EL (cell line): ENCODE results near the gene GADL1.

Experiments used
- DNase-seq: peaks from one replicate; pipeline ENCODE4 v3.0.0-alpha.2; 2016

GADL1 gene

DNA sequence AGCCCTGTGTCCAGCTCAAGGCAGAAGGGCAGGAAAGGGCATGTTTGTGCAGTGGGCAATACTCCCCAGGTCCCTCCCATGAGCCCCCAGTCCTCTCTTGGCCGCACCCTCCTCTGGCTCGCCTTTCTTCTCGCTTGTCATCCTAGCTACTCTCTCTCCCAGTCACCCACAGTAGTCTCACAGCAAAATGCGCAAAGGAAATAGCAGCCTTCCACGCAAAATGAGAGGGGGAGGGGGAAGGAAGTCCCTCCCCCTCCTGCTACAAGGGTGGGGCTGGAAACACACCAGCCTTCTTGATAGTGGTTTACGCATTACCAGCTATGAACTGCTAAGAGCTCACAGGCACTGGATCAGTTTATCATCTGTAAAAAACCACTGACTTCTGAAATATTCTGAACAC lies 83.8 kb downstream of the GADL1 start:
- DNase-seq: no peak

GRCh38 chr3:30805695-30806094 lies 88.8 kb downstream of the GADL1 start:
- DNase-seq: no peak

GRCh38 chr3:30804984-30805383 lies 89.5 kb downstream of the GADL1 start:
- DNase-seq: no peak

DNA sequence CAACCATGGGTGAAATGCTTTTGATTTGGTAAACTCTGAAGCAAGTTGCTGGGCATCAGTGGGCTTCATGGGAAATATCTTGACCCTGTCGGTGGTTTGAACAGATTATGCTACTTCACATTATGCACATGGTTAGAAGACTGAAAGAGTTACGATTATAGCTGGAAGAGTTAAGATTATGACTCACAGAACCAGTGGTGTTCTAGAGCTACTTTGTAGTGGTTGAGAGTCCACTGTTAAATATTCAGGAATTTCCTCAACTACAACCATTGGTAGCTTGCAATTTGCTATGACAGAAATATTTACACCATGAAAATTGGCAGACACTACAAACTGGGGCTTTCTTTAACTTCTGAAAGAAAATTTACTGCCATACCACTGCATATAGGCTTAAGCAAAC lies 99.3 kb downstream of the GADL1 start:
- no peak for DNase-seq

- no peak for DNase-seq
These were observed 100.7 kb downstream of the GADL1 start for GRCh38 chr3:30793740-30794139.

DNA sequence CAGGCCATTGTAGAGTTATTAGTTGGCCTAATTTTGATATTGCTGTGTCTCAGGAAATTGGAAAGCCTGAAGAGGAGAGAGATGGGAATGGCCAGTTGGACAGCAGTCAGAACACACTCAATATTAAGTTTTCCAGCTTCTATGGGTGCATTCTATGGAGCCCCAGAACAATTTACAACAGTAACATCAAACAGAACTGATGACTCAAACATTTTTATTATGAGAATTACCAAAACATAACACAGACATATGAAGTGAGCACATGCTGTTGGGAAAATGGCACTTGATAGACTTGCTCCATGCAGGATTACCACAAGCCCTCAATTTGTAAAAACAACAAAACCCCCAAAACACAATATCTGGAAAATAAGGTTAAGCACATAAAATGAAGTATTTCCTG lies 104.3 kb downstream of the GADL1 start:
- no peak for DNase-seq

DNA sequence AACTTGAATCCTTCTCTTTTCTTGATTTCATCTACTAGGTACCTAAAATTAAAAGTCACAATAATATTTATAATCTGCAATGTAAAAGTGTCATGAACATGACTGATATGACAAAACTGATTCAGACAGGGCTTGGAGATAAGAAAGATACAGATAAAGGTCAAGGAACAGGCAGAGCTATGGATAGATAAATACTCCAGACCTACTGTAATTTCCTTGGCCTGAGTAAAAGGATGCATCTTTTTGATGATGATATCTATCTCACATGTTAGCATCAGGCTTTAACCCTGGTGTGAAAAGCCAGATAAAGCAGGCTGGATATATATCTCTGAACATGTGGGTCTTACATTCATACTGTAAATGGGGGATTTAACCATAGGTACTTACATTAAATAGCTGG lies 108.1 kb downstream of the GADL1 start:
- no peak for DNase-seq

GRCh38 chr3:30779686-30780287 lies 114.7 kb downstream of the GADL1 start:
- DNase-seq: peak; percentile 47

DNA sequence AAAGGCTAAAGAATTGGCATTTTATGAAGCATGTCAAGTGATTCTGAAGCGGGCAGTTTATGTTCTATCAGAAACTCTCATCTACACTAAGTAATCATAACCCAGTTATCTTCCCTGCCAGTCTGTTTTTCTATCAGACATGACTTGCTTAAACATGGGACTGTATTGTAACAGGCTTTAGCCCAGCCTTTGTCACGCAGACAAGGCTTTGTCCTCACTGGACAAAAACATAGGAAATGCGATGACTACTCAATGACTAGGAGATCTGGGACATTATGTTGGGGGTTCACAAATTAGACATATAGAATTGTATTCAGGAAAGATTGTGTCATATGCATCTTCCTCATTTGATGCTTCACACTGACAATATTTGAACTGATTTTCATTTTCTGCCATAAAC lies 115.5 kb downstream of the GADL1 start:
- DNase-seq: no peak

DNA sequence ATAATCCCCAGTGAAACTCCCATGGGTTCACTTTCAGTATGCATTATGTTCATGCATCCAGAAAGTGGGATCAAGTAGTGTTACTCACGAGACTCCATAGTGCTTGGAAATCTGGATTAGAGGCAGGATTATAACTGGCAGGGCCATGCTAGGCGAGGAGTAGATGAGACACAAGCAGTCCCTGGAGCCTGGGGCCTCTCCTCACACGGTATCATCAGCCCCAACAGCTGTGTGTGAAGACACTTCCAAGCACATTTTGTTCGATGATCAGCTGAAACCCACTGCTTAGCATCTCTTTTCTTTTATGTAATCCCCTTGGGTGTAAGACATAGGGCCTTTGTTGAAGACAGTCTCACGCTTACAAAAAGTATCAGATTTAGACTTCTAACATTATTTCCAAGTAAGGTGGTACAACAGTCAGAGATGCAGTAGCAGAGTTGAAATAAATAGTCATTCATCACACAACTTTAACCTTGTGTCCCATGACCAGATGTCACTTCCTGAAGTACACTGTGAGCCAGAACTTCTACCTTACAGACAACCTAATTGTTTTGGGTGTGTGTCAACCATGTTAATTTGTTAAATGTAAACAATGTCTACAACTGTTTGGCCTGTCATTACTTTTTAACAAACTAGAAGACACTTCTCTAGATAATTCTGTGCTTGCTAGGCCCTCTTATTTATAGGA lies 116.9 kb downstream of the GADL1 start:
- DNase-seq: no peak

DNA sequence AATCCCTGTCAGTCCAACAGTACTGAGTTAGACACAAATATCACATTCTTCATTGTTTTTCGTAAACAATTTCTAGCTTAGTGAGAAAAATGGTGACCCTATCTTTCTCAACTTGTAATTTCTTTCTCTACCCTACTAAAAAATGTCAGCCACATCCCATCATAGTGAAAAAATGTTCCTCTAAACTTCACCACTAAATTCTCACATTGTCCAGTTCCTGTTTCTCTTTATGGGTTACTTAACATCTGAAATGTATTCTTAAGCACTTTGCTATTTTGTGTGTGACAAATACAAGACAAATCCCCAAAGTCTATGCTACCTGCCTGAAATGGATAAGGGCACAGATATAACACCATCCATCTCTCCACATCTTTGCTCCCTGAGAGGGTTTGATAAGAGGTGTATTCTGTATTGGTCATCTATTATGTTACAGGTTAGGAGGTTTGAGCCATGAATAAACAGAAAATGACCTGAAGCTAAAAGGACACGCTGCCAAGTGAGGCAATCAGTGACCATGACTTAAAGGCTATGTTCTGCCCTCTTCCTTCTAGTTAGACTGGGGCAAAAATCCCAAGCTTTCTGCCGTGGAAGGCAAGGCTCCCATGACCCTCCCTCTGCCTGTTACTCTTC lies 118.2 kb downstream of the GADL1 start:
- no peak for DNase-seq

DNA sequence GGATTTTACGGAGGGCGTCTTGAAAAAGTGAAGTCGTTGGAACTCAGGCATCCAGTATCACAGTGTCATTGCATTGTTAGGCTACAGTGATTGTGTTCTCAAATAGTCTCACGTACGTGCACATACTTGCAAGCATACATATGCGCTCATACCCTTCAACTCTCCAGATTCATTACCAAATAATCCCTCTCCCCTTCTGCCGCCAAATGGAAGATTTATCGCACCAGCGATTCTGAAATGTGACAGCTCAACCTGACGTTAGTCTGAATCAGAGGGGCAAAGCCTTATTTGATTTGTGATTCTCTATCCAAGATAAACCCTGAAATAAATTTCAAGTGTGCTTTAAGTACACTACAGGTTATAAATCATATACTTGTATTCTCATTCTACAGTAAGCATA lies 119.4 kb downstream of the GADL1 start:
- no peak for DNase-seq

DNA sequence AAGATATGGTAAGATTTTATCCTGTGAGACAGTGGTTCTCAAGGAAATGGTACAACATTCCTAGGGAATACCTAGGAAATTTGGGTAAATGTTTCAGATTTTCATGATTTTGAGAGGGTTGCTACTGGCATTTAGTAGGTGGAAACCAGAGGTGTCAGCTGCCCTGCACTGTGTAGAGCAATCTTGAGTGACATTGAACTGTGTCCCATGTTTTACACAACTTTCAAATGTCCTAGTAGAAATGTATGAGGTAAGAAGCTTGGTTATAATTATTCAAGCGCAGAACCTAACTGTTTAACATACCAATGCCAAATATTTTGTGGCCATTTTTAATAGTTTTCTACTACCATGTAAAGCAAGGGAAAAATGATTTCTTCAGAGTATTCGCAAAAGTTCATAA lies 120.4 kb downstream of the GADL1 start:
- no peak for DNase-seq

DNA sequence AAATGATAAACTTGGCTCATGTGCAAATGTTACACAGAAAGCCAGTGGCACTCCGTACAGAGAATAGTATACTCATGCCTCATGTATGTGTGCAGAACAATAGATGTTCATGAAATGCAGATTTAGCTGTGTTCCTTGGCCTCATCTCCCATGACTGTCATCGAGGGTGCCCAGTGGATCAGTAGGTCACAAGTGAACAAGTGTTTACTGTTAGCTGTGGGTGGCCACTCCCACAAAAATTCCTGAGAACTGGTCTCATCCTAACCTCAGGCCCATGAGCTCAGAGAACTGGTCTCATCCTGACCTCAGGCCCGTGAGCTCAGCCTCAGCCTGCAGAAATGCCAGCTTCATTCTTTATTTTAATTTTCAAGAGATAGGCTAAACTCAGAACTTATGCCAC lies 124.1 kb downstream of the GADL1 start:
- peak; percentile 95 for DNase-seq

- DNase-seq: peak; percentile 60
These were observed 125.5 kb downstream of the GADL1 start for GRCh38 chr3:30768703-30769550.

GRCh38 chr3:30768046-30768445 lies 126.4 kb downstream of the GADL1 start:
- no peak for DNase-seq

DNA sequence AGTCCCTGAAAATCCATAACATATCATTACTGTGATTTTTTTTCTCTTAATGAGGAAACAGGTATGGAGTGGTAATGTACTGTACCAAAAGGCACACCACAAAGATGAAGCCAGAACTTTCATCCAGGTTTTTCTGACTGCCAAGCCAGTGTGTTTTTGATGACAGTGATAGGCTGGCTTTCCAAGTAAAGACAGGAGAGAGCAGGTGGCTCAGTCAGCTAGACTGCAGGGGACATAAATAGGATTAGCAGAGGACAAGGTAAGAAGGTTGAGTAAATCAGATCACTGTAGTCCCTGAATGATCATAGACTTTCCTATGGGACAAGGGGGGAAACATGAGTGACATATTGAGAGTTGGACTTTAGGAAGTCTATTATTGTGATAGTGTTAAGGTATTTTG lies 127.9 kb downstream of the GADL1 start:
- no peak for DNase-seq

DNA sequence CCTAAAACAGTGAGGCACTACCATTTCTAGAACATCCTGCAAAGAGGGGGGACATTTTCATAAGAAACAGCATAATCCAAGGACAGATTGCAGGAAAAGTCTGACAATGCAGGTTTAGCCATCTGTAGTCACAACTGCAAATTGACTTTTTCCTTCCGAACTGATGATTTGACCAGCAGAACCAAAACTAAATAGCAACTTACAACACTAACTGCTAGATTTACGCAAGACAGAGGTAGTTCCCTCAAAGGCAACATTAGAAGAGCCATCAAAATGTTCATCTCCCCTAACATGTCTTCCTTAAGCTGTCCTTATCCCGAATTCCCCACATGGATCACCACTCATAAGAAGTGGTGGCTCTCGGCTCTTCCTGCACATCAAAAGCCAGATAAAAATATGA lies 129.6 kb downstream of the GADL1 start:
- DNase-seq: no peak

- no peak for DNase-seq
These were observed 130.2 kb downstream of the GADL1 start for GRCh38 chr3:30764281-30764680.

DNA sequence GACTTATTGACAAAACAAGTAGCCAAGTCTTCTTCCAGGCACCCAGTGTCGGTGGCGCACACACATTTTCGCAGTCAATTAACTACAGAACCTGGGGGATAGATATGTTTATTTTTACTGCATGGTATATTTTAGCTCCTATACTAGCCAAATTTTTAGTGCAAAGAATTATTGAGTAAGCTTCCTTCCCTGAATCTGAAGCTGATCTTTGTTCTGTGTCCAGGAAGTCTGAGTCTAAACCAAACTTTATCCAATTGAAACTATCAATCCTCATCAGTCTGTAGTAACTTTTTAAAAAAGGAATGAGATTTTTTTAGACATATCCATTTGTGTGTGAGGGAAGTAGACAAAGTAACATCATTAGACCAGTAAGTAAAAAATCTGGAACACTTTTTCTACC lies 133.1 kb downstream of the GADL1 start:
- DNase-seq: no peak

DNA sequence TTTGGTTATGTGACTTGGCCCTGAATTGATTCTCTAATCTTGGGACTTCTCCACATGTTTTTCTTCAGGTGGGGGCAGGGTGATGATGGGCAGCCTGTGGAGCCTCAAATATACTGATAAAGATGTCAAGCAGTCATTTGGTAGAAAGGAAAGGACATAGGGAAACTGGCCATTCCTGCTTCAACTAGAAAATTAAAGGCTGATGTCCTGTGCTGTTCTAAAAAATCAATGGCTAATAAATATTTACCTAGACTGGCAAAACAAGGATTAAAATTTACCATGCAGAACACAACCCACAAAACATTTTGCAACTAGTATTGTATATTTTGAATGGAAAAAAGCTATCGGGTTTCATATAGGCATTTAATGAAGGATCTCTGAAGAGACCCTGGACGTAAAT lies 133.7 kb downstream of the GADL1 start:
- no peak for DNase-seq

- peak; percentile 43 for DNase-seq
These were observed 134.3 kb downstream of the GADL1 start for GRCh38 chr3:30760040-30760695.

DNA sequence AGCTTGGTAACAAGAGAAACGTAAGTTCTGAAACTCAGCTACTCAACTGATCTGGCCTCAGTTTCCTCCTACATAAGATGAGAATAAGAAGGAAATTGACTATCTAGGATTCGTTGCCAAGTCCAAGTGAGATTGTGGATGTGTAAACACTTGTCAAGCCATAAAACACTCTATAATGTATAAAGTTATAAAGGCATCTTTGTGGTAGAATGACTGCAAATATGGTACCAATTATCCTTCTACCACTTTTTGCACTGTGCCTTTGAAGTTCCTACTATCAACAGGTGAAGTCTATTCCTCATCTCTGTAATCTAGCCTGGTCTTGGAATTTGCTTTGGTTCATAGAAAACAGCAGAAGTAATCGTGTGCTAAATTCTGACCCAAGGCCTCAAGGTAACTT lies 138.2 kb downstream of the GADL1 start:
- no peak for DNase-seq
